OCI-LY1 (cell line): ENCODE results near the gene SYK.
A peak's percentile ranks its signal among the peaks of the same experiment; 100 is the strongest.

Experiments
- H2AFZ ChIP-seq: fragments of 200-600 bp; sonication (generic), shearing (Covaris generic); 2 replicates; pipeline ENCODE4 v1.6.0; 2014; ENCODE audit warnings: antibody characterized with exemption, mild to moderate bottlenecking, low read length
- H3F3A ChIP-seq: fragments of 200-600 bp; sonication (generic), shearing (Covaris generic); 2 replicates; pipeline ENCODE4 v1.6.0; 2014; ENCODE audit warnings: mild to moderate bottlenecking, antibody characterized with exemption, low read length, moderate library complexity; ENCODE audit not compliant: insufficient read depth
- H3K27ac ChIP-seq: fragments of 200-600 bp; sonication (generic); 2 replicates; pipeline ENCODE4 v1.5.1; 2014; ENCODE audit warnings: low read length, mixed run types, mild to moderate bottlenecking, low read depth; ENCODE audit not compliant: poor library complexity, severe bottlenecking
- H3K27me3 ChIP-seq: fragments of 200-600 bp; sonication (generic); 2 replicates; pipeline ENCODE4 v1.6.0; 2014; ENCODE audit warnings: antibody characterized with exemption, mild to moderate bottlenecking, low read length, moderate library complexity; ENCODE audit not compliant: insufficient read depth
- H3K36me3 ChIP-seq: fragments of 200-600 bp; sonication (generic); 2 replicates; pipeline ENCODE4 v1.6.1; 2014; ENCODE audit warnings: mild to moderate bottlenecking, antibody characterized with exemption, low read length, moderate library complexity, mixed read lengths; ENCODE audit not compliant: insufficient read depth
- H3K4me1 ChIP-seq: fragments of 200-600 bp; sonication (generic); 2 replicates; pipeline ENCODE4 v1.5.1; 2014; ENCODE audit warnings: mild to moderate bottlenecking, low read length, moderate library complexity; ENCODE audit not compliant: insufficient read depth, severe bottlenecking
- H3K4me2 ChIP-seq: fragments of 200-600 bp; sonication (generic), shearing (Covaris generic); 2 replicates; pipeline ENCODE4 v1.6.1; 2014; ENCODE audit warnings: low read length
- H3K4me3 ChIP-seq: fragments of 200-600 bp; sonication (generic); 2 replicates; pipeline ENCODE4 v1.5.1; 2014; ENCODE audit warnings: low read length, low read depth, mild to moderate bottlenecking, mixed read lengths; ENCODE audit not compliant: poor library complexity, severe bottlenecking
- H3K79me2 ChIP-seq: fragments of 200-600 bp; shearing (Covaris generic); 2 replicates; pipeline ENCODE4 v1.6.1; 2016; ENCODE audit warnings: mixed run types, low read length, mixed read lengths; ENCODE audit not compliant: insufficient read depth
- H3K9ac ChIP-seq: fragments of 200-600 bp; sonication (generic), shearing (Covaris generic); 2 replicates; pipeline ENCODE4 v1.6.1; 2014; ENCODE audit warnings: mild to moderate bottlenecking, low read length, mixed read lengths
- H3K9me2 ChIP-seq: fragments of 200-600 bp; sonication (generic), shearing (Covaris generic); 2 replicates; pipeline ENCODE4 v1.6.1; 2014; ENCODE audit warnings: low read depth, mild to moderate bottlenecking, low read length, mixed read lengths
- H3K9me3 ChIP-seq: fragments of 200-600 bp; shearing (Covaris generic); 2 replicates; pipeline ENCODE4 v1.6.1; 2014; ENCODE audit warnings: low read length, mixed read lengths
- H4K20me1 ChIP-seq: fragments of 200-600 bp; sonication (generic), shearing (Covaris generic); 2 replicates; pipeline ENCODE4 v1.6.0; 2016; ENCODE audit warnings: mild to moderate bottlenecking, low read length; ENCODE audit not compliant: insufficient read depth
- EZH2 ChIP-seq: fragments of 200-600 bp; sonication (generic), shearing (Covaris generic); IDR thresholded peaks from 2 replicates; pipeline ENCODE4 v1.8.0; 2017; ENCODE audit warnings: borderline replicate concordance, mixed run types, mild to moderate bottlenecking, antibody characterized with exemption, low read length, moderate library complexity, mixed read lengths
- TF ChIP-seq, protein P1 (sequence below): fragments of 200-600 bp; sonication (generic), shearing (Covaris generic); IDR thresholded peaks from 2 replicates; pipeline ENCODE4 v1.5.1; 2017; ENCODE audit warnings: mild to moderate bottlenecking, antibody characterized with exemption, low read length, moderate library complexity, mixed read lengths

SYK gene

DNA sequence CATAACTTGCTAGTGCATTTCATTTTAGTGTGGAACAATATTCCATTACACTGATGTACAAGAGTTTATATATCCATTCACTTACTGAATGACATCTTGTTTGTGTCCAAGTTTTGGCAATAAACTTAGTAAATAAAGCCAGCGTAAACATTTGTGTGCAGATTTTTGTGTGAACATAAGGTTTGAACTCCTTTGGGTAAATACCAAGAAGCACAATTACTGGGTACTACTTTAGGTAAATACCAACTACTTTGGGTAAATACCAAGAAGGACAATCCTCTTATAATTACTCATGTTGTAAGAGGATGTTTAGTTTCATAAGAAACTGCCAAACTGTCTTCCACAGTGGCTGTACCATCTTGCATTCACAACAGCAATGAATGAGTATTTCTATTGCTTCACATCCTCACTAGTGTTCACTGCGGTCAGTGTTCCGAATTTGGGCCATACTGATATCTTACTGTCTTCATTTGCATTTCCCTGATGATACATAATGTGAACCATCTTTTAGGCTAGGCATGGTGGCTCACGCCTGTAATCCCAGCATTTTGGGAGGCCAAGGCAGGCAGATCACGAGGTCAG is 2.3 kb upstream of the SYK start:
- H3F3A ChIP-seq: no peaks in the 10 kb centered on the region
- H3K27ac ChIP-seq: peak overlapping the region; percentile 96
- 0 out of 2 replicates have a peak, but pooled peaks cover 5% of the 10 kb centered on the region for H3K36me3 ChIP-seq
- H3K9me2 ChIP-seq: no peaks in the 10 kb centered on the region
- H4K20me1 ChIP-seq: no peaks in the 10 kb centered on the region
- H3K9me3 ChIP-seq: no peaks in the 10 kb centered on the region
- H3K4me1 ChIP-seq: peaks cover 57% of the 10 kb centered on the region
- H3K4me3 ChIP-seq: no peak overlapping the region
- no peaks in the 10 kb centered on the region for H3K27me3 ChIP-seq
- no peak for TF ChIP-seq EZH2
- TF ChIP-seq, protein P1, sequence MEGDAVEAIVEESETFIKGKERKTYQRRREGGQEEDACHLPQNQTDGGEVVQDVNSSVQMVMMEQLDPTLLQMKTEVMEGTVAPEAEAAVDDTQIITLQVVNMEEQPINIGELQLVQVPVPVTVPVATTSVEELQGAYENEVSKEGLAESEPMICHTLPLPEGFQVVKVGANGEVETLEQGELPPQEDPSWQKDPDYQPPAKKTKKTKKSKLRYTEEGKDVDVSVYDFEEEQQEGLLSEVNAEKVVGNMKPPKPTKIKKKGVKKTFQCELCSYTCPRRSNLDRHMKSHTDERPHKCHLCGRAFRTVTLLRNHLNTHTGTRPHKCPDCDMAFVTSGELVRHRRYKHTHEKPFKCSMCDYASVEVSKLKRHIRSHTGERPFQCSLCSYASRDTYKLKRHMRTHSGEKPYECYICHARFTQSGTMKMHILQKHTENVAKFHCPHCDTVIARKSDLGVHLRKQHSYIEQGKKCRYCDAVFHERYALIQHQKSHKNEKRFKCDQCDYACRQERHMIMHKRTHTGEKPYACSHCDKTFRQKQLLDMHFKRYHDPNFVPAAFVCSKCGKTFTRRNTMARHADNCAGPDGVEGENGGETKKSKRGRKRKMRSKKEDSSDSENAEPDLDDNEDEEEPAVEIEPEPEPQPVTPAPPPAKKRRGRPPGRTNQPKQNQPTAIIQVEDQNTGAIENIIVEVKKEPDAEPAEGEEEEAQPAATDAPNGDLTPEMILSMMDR: no peak
- no peak overlapping the region; the same call in 1 of the 2 replicates for H3K4me2 ChIP-seq
- H3K9ac ChIP-seq: no peak overlapping the region
- peaks cover 25% of the 10 kb centered on the region for H3K79me2 ChIP-seq
- H2AFZ ChIP-seq: no peak overlapping the region

DNA sequence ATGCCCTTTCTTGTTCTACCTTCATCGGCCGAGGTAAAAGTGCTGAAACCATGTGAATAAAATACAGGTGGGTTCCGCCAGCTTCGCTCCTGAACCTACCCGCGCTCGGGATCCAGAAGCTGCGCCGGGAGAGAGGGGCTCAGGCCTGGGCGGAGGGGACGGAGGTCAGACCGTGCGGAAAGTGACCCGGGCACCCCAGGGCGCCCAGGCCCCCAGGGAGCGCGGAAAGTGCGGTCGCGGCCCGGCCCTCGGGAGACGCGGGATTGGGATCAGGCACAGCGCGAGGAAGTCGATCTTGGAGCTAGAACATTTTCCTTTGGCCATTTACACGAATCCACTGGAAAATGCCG is 329 bp downstream of the SYK start:
- peaks cover 57% of the 10 kb centered on the region for H3K4me1 ChIP-seq
- H3F3A ChIP-seq: no peaks in the 10 kb centered on the region
- peak overlapping the region; percentile 98 for H3K4me2 ChIP-seq
- H3K27me3 ChIP-seq: no peaks in the 10 kb centered on the region
- H2AFZ ChIP-seq: no peak overlapping the region
- TF ChIP-seq EZH2: no peak
- TF ChIP-seq, protein P1: no peak
- H3K4me3 ChIP-seq: peak overlapping the region; percentile 82
- peaks cover 8% of the 10 kb centered on the region; the same call in 1 of the 2 replicates for H3K36me3 ChIP-seq
- H3K9me2 ChIP-seq: no peaks in the 10 kb centered on the region
- no peaks in the 10 kb centered on the region for H3K9me3 ChIP-seq
- peak overlapping the region; percentile 96 for H3K9ac ChIP-seq
- H3K27ac ChIP-seq: peak overlapping the region; percentile 96
- peaks cover 51% of the 10 kb centered on the region for H3K79me2 ChIP-seq
- no peaks in the 10 kb centered on the region for H4K20me1 ChIP-seq

DNA sequence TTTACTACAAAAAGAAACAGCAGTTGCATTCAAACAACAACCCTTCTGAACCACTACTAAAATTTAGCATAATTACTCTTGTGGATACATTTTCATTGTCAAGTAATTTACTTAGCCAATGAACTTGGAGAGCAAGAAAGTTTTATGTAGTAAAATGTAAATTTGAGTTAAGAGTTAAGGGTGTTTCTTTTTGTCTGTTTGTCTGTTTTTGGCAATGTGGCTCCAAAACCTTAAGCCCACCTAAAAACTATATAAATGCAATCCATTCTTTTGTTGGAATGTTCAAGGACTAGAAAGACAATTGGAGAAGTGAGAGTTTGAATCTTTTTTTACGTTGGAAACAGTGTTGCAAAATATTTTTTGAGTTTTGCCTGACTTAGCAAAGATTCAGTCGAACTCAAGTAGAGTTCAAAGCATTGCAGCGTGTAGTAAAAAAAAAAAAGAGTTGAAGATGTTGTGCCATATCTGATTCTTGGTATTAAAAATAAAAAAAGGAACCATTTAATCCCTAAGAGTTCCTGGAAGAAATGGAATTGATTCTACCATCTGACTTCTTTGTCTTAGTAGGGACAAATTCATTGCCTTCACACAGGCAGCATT is 867 bp downstream of the SYK start:
- Histone ChIP-seq H2AFZ (no peak overlapping the region), H3K79me2 (peaks cover 56% of the 10 kb centered on the region), H3K9ac (peak overlapping the region; percentile 96), H3K36me3 (peaks cover 14% of the 10 kb centered on the region; the same call in 1 of the 2 replicates), H3K4me3 (peak overlapping the region; percentile 82), H3K27me3 (no peaks in the 10 kb centered on the region), H3K4me1 (peaks cover 60% of the 10 kb centered on the region), H3F3A (no peaks in the 10 kb centered on the region), H3K4me2 (peak overlapping the region; percentile 98), H3K9me2 (no peaks in the 10 kb centered on the region), H3K9me3 (no peaks in the 10 kb centered on the region), H3K27ac (peak overlapping the region; percentile 96), H4K20me1 (no peaks in the 10 kb centered on the region)
- no peak for TF ChIP-seq EZH2
- TF ChIP-seq, protein P1: no peak
